H1 (cell line): ENCODE data around the gene GPR135. TPM values are rescaled to one million over a fixed set of nuclear protein-coding genes. Genes with fewer than 3 reads are reported as not detected.

ENCODE experiments used
- ASH2L ChIP-seq: fragments of 200-600, 300-600 bp; sonication (generic); IDR thresholded peaks from one replicate; pipeline ENCODE4 v1.7.1; 2017; ENCODE audit warnings: low read length
- EZH2 ChIP-seq: fragments of 200-600 bp; sonication (generic); IDR thresholded peaks from 2 replicates; pipeline ENCODE4 v1.7.1; 2012; ENCODE audit warnings: low read depth, mild to moderate bottlenecking, moderate library complexity, low read length, inconsistent platforms; ENCODE audit not compliant: severe bottlenecking
- HDAC2 ChIP-seq, 2 experiments: fragments of 300-600 bp in 1 of 2; sonication (generic) in 1 of 2; IDR thresholded peaks; 2 replicates each; pipeline ENCODE4 v1.6.1; 2011 to 2012; ENCODE audit warnings: low read depth in 2 of 2, low read length in 2 of 2, mild to moderate bottlenecking in 2 of 2, moderate library complexity in 2 of 2, borderline replicate concordance in 1 of 2, inconsistent platforms in 1 of 2
- POLR2AphosphoS5 ChIP-seq: IDR thresholded peaks from 2 replicates; pipeline ENCODE4 v1.6.1; 2011; ENCODE audit warnings: low read depth, low read length
- RNF2 ChIP-seq: fragments of 200-900, 300-1000 bp; sonication (generic); IDR thresholded peaks from 2 replicates; pipeline ENCODE4 v1.7.1; 2016; ENCODE audit warnings: borderline replicate concordance, low read depth, mild to moderate bottlenecking, antibody characterized with exemption, low read length; ENCODE audit not compliant: poor library complexity, severe bottlenecking; ENCODE audit errors: missing control alignments
- SAP30 ChIP-seq: fragments of 300-600 bp; sonication (generic); IDR thresholded peaks from 2 replicates; pipeline ENCODE4 v1.7.1; 2012; ENCODE audit warnings: low read length, moderate library complexity, mild to moderate bottlenecking, inconsistent platforms; ENCODE audit not compliant: insufficient read depth, insufficient replicate concordance
- SP4 ChIP-seq: IDR thresholded peaks from 2 replicates; pipeline ENCODE4 v1.6.1; 2012; ENCODE audit warnings: low read length, inconsistent platforms
- YY1 ChIP-seq: IDR thresholded peaks from 2 replicates; pipeline ENCODE4 v1.6.1; 2011; ENCODE audit warnings: low read depth, mild to moderate bottlenecking, low read length
- polyA plus RNA-seq, 7 experiments: library from polyadenylated mRNA; depleted of rRNA in 3 of 7; stranded (reverse) in 5 of 7; unstranded in 2 of 7; fragments of >200 nt in 5 of 7; fragments of 200-250 nt in 2 of 7; gene quantifications; 1 replicate in 5 of 7; 2 replicates in 1 of 7; 4 replicates in 1 of 7; pipeline versions ENCODE4 v1.2.1 to v1.2.3, GENCODE V29; 2011 to 2013; ENCODE audit warnings: missing spikeins in 2 of 7, mixed read lengths in 2 of 7
- total RNA-seq: library from RNA; stranded (reverse); fragmentation: NEBNext Ultra II Directional; extraction: Animal tissue kit (Norgen Biotek cat#: 25700); gene quantifications from 2 replicates; pipeline ENCODE4 v1.2.1, GENCODE V29; 2021

The GPR135 gene
- total and polyA plus RNA-seq, 2 of the 8 experiments (the other 6 are each of a cell fraction or from before 2014, with no cell fraction given) = 0.48 to 1.1 TPM

GRCh38 chr14:59507752-59508103, 42.5 kb upstream of the GPR135 start (continued):
- TF ChIP-seq ASH2L (no peak), SP4 (no peak), EZH2 (no peak), HDAC2 (IDR thresholded peaks at IDR 0.05; ENCODE audit: borderline replicate concordance in 1 of 2, low read depth in 2 of 2, low read length in 2 of 2) (no peak), SAP30 (no peak), RNF2 (no peak), POLR2AphosphoS5 (no peak), YY1 (no peak)
